ENCODE data around the gene ENOPH1.
"Not testable (repeated sequence)": the region's sequence is repeated elsewhere in the genome, so short reads cannot be mapped to it uniquely, and the experiment has no call there.

Gene ENOPH1

GRCh38 chr4:82428969-82429727 lies 1.2 kb upstream of the ENOPH1 start:
- DNase-seq, result peak; percentile 75

- DNase-seq, result no peak
Observed at GRCh38 chr4:82429728-82430192, 630 bp upstream of the ENOPH1 start.

DNA sequence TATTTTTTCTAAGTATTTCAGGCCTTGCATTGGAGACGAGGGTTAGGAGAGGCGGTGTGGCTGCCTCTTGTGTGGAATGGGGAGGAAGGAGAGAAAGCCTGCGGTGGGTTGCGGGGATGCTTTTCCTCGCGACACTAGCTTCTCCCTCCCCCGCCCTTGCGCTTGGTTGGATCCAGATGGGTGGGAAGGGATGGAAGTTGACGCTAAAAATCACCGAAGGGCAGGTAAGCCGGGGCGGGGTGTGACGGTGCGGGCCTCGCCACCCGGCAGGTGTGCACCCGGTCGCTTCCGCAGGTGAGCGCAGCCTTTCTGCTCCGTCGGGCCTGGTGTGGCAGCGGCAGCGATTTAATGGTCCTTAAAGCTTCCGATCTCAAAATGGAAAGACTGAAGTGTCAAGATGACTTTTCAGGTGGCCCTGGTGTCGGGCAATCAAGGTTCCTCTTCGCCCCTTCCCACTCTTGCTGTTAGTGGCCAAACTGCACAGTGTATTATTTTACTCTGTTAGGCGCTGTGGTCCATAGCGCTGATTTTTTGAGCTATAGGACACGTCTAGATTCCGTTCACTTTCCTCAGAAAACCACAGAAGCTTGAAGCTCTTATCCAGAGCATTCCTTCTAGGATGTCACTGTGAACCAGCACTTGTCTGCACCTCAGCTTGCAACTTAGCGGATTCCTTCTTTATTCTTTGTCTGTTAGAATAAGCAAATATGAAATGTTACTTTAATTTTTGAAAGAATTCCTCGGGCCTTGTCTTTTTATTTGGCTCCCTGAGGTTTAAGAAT lies 765 bp downstream of the ENOPH1 start:
- no peak for DNase-seq

GRCh38 chr4:82431831-82432230 lies 1.4 kb downstream of the ENOPH1 start:
- no peak for DNase-seq

DNA sequence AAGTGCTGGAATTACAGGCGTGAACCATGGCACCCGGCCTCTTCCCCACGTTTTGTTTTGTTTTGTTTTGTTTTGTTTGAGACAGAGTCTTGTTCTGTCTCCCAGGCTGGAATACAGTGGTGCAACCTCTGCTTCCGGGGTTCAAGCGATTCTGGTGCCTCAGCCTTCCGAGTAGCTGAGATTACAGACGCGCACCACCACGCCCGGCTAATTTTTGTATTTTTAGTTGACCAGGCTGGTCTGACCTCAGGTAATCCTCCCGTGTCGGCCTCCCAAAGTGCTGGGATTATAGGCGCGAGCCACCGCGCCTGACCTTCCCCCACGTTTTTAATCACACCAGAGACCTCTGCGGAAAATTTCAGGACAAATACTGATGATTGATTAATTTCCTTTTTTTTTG lies 2.2 kb downstream of the ENOPH1 start:
- DNase-seq, result no peak

DNA sequence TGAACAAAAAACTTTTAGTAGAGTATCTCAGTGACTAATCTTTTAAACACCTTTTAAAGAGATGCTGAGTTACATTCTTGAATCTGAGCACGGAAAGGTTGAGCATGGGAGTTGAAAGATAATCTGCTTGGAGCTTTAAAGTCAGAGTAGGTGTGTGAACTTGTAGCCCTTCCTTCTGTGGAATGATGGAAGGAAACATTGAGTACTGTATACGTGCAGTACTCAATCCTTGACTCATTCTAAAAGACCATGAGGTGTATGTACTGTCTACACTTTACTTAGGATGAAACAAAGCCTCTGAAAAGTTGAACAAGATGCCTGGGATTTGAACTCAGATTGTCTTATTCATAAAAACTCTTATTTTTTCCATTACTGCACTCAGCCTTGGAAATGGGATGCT lies 3.4 kb downstream of the ENOPH1 start:
- DNase-seq, result no peak

GRCh38 chr4:82434949-82435348 lies 4.6 kb downstream of the ENOPH1 start:
- DNase-seq, result no peak

DNA sequence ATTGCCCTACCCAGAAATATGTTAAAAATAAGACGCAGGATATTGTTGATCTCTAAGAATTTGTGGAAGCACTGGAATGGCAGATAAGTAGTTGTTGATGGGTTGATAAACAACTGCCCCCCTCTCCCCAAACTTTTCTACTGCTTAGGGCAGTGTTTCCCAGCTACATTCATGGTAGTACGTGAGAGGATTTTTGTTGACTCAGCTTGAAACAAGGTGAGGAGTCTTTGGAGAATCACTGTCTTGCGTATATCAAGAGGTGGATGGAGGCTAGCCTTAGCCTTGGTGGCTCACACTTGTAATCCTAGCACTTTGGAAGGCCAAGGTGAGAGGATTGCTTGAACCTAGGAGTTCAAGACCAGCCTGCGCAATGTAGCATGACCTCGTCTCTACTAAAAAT lies 5.7 kb downstream of the ENOPH1 start:
- DNase-seq, result no peak

DNA sequence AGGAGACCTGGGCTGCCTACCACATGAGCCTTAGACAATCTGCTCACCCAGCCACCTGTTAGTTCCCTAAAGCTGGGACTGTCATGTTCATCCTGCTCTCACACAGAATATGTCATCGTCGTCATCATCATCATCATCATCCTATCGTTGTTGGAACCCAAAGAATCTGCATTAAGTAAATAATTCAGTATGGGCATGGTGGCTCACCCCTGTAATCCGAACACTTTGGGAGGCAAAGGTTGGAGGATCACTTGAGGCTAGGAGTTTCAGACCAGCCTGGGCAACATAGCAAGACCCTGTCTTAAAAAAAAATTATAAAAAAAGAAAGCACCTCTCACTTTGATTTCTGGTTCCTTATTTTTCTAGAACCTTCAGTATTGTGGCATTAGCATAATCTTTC lies 6.4 kb downstream of the ENOPH1 start:
- DNase-seq, result no peak

- no peak for DNase-seq
Observed at GRCh38 chr4:82437285-82438005, 7.1 kb downstream of the ENOPH1 start.

GRCh38 chr4:82439088-82439487 lies 8.7 kb downstream of the ENOPH1 start:
- DNase-seq, result no peak

DNA sequence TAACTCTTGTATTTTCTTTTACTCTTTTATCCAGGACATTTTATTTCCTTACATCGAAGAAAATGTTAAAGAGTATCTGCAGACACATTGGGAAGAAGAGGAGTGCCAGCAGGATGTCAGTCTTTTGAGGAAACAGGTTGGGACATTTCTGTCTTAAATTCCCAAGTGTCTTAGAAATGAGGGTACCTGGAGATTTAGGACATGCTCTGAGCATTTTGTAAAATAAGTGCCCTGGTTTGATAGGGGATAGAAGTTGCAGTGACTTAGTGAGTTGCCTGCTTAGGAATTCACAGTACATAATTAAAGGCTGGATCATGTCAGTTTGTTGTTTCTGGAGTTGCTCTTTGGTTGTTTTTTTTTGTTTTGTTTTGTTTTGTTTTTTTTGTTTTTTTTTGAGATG lies 17.5 kb downstream of the ENOPH1 start:
- DNase-seq, result no peak

DNA sequence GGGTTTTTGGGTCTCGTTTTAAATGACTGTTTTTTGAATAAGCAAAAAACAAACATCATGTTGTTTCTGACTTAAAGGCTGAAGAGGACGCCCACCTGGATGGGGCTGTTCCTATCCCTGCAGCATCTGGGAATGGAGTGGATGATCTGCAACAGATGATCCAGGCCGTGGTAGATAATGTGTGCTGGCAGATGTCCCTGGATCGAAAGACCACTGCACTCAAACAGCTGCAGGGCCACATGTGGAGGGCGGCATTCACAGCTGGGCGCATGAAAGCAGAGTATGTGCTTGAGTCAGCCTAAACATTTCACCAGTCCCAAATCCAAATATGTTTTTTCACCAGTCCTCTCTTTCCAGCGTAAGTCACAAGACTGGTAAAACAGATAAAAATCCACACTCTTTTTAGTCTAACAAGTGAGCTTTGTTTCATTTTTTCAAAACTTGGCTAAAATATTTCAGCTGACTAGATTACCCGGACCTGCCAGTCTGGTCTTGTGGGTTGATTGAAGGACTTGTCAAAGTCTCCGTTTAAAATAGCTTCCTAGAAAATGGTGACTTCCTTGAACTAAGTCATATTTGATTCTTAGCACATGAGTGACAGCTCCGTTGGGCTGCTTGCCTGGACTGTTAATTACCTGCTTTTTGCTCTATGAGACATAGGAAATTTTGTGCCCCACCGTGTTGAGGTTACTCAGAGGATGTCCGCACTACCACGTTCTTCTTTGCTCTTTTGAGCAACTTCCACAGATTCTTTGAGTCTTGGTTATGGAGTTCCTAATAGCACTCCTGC lies 20.8 kb downstream of the ENOPH1 start:
- DNase-seq, result no peak

DNA sequence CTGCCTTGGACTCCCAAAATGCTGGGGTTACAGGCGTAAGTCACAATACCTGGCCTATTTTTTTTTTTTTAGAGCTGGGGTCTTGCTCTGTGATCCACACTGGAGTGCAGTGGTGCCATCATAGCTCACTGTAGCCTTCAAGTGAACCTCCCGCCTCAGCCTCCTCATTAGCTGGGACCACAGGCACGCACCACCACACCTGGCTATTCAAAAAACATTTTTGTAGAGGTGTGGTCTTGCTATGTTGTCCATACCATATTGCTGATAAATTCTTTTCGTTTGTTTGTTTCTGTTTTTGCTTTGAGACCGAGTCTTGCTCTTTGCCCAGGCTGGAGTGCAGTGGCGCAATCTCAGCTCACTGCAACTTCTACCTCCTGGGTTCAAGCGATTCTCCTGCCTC lies 21.6 kb downstream of the ENOPH1 start:
- DNase-seq, result no peak

GRCh38 chr4:82457266-82457665 lies 26.9 kb downstream of the ENOPH1 start:
- no peak for DNase-seq

DNA sequence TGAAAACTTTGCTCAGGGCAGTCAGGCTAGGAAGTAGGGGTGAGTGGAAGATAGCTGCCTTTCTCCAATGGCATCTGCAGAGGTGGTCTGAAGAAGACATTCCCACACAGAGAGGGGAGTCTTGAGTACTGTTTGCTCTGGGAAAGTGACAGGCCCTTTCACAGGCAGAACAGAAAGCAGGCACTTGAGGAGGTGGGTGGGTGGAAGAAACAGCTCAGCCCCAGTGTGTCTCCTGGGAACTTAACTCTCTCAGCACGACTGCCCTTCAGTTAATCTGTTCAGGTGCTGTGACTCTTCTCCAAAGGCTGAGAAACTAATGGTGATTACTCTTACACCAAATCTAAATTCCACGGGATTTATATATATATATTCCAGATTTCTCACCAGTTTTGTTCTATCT lies 28.3 kb downstream of the ENOPH1 start:
- DNase-seq, result no peak

- DNase-seq, result no peak
Observed at GRCh38 chr4:82461710-82462109, 31.3 kb downstream of the ENOPH1 start.

- peak; percentile 49 for DNase-seq
Observed at GRCh38 chr4:82462415-82462831, 32.0 kb downstream of the ENOPH1 start.

DNA sequence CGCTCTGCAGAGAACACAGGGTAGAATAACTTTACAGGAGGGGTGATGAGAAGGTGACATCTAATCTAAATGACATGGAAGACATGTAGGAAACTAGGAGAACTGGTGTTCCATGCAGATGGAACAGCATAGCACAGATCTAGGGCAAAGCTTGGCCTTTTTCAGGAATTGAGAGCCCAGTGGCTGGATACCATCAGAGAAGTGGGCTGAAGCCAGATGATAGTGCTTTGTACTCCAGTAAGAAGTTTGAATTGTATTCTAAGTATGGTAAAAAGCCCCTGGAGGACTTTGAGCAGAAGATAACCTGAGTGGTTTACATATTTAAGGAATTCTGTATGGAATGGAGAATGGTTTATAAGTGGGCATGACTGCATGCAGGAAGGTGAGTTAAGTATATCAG lies 32.8 kb downstream of the ENOPH1 start:
- no peak for DNase-seq

GRCh38 chr4:82467471-82467870 lies 37.1 kb downstream of the ENOPH1 start:
- DNase-seq, result no peak

GRCh38 chr4:82469791-82470345 lies 39.5 kb downstream of the ENOPH1 start:
- no peak for DNase-seq

DNA sequence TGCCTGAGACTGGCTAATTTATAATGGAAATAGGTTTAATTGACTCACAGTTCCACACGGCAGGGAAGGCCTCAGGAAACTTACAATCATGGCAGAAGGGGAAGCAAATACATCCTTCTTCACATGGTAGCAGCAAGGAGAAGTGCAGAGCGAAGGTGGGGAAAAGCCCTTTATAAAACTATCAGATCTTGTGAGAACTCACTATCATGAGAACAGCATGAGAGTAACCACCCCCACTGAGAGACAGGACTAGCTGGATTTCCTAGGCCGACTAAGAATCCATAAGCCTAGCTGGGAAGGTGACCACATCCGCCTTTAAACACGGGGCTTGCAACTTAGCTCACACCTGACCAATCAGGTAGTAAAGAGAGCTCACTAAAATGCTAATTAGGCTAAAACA lies 42.7 kb downstream of the ENOPH1 start:
- not testable (repeated sequence) for DNase-seq
